GM23338 (cell line): ENCODE measurements around the gene STXBP2.

Experiments used
- CREB1 ChIP-seq: fragments of 250-450 bp; sonication (Bioruptor Pico); IDR thresholded peaks from 2 replicates; pipeline ENCODE4 v1.5.0; 2020; ENCODE audit warnings: low read depth, mild to moderate bottlenecking, moderate library complexity
- CTCF ChIP-seq, 2 experiments: fragments of 200-600 bp in 1 of 2; sonication (generic) in 1 of 2; conservative IDR thresholded peaks; 2 replicates each; pipeline versions ENCODE4 v1.5.1 to v1.6.1; 2016 to 2017; ENCODE audit warnings: antibody characterized with exemption in 2 of 2, low read depth in 2 of 2, mild to moderate bottlenecking in 2 of 2, moderate library complexity in 1 of 2
- ETS1 ChIP-seq: IDR thresholded peaks from 2 replicates; pipeline ENCODE4 v1.6.1; 2016; ENCODE audit warnings: antibody characterized with exemption
- EZH2 ChIP-seq: fragments of 200-600 bp; sonication (generic); IDR thresholded peaks from one replicate; pipeline ENCODE4 v1.8.0; 2017; ENCODE audit warnings: antibody characterized with exemption, mild to moderate bottlenecking, low read depth; ENCODE audit not compliant: unreplicated experiment
- EZH2phosphoT487 ChIP-seq: fragments of 200-600 bp; sonication (generic); IDR thresholded peaks from one replicate; pipeline ENCODE4 v1.8.1; 2018; ENCODE audit warnings: antibody characterized with exemption; ENCODE audit not compliant: unreplicated experiment
- JUNB ChIP-seq: IDR thresholded peaks from one replicate; pipeline ENCODE4 v1.6.1; 2016; ENCODE audit warnings: antibody characterized with exemption; ENCODE audit not compliant: unreplicated experiment
- POLR2AphosphoS5 ChIP-seq: IDR thresholded peaks from 2 replicates; pipeline ENCODE4 v1.6.1; 2016; ENCODE audit warnings: antibody characterized with exemption, low read depth
- REST ChIP-seq: IDR thresholded peaks from one replicate; pipeline ENCODE4 v1.6.1; 2018; ENCODE audit warnings: antibody characterized with exemption; ENCODE audit not compliant: unreplicated experiment

DNA sequence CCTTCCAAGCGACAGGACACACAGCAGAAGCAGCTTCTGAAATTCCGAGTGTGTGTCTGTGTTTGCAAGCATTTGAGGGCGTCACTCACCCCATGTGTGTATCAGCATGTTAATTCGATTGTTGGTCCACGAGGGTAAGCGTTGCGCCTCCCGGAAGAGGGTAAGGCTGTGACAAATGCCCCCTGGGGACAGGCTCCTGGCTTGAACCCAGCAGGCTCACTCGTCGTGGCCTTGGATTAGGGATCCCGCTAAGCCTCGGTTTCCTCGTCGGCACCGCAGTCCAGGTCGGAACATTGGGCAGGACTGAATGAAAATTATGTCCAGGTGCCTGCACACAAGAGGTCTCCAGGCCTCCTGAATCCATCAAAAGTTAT, 606 bp upstream of the STXBP2 start:
- no peak for TF ChIP-seq POLR2AphosphoS5
- TF ChIP-seq CTCF (conservative IDR thresholded peaks at IDR 0.05; ENCODE audit: low read depth in 2 of 2): no peak
- no peak for TF ChIP-seq EZH2phosphoT487
- TF ChIP-seq EZH2: no peak
- no peak for TF ChIP-seq JUNB
- TF ChIP-seq REST: no peak
- TF ChIP-seq ETS1: no peak
- no peak for TF ChIP-seq CREB1 (CRISPR knock-in tag)
